B cell (primary cell): ENCODE data around the gene RPTN.

ENCODE experiments used
- CTCF ChIP-seq: fragments of 200-600 bp; IDR thresholded peaks from one replicate; pipeline ENCODE4 v1.8.0; 2022; ENCODE audit warnings: antibody characterized with exemption, mild to moderate bottlenecking
- EZH2 ChIP-seq: IDR thresholded peaks from 2 replicates; pipeline ENCODE4 v1.6.1; 2012; ENCODE audit warnings: borderline replicate concordance, low read depth, mild to moderate bottlenecking, moderate library complexity, low read length; ENCODE audit not compliant: insufficient read depth, poor library complexity, severe bottlenecking

- TF ChIP-seq CTCF (no peak), EZH2 (no peak)
Observed at GRCh38 chr1:152198982-152199381, 40.0 kb upstream of the RPTN start.
